HepG2 (cell line): ENCODE data around the gene TC2N. TPM values are rescaled to one million over a fixed set of nuclear protein-coding genes. Genes with fewer than 3 reads are reported as not detected.

Experiments used
- ATAC-seq: fragments of 200-7000 bp; cut with Tn5 transposase; 3 replicates; pipeline ENCODE4 v1.9.1; 2020; ENCODE audit warnings: mild to moderate bottlenecking, moderate library complexity
- BruUV-seq: library from RNA; stranded (reverse); fragments of 400-500 nt; replicated peaks from 2 replicates; lab custom pipeline; 2021; lab: Mats Ljungman, UMichigan
- CTCF ChIA-PET: fragments of 300-600 bp; formaldehyde crosslinking; extraction: SDS; loops from one replicate; lab custom pipeline; 2021; ENCODE audit warnings: low total read pairs, inconsistent platforms, low intra/inter-chr PET ratio; lab: Yijun Ruan, JAX
- POLR2A ChIA-PET: fragments of 350-600 bp; sonication (Branson Sonifier 250); formaldehyde crosslinking; loops from one replicate; lab custom pipeline; 2020; ENCODE audit warnings: antibody characterized with exemption, inconsistent platforms; lab: Yijun Ruan, JAX
- DNase-seq: peaks from one replicate; pipeline ENCODE4 v3.0.0-alpha.2; 2015; ENCODE audit warnings: low spot score
- FAIRE-seq: peaks from 3 replicates; lab custom pipeline; 2011; peaks lifted over from hg19 to GRCh38; lab: Jason Lieb, UNC
- H2AFZ ChIP-seq: one replicate; pipeline ENCODE4 v1.6.1; 2011; ENCODE audit warnings: low read length, inconsistent platforms
- H3K27ac ChIP-seq: fragments of 300-600 bp; 3 replicates; pipeline ENCODE4 v1.8.0; 2011; ENCODE audit warnings: mixed run types, mild to moderate bottlenecking, mixed read lengths, low read length, inconsistent platforms; ENCODE audit not compliant: insufficient read depth; ENCODE audit errors: extremely low read length
- H3K27me3 ChIP-seq, 2 experiments: fragments of 200-600 bp in 1 of 2; 2 replicates in 1 of 2; 3 replicates in 1 of 2; pipeline versions ENCODE4 v1.6.0 to v1.8.0; 2011; ENCODE audit warnings: low read length in 2 of 2, mild to moderate bottlenecking in 2 of 2, moderate library complexity in 2 of 2, inconsistent platforms in 1 of 2; ENCODE audit not compliant: insufficient read depth in 2 of 2, control insufficient read depth in 1 of 2
- H3K36me3 ChIP-seq, 2 experiments: fragments of 200-600 bp in 1 of 2; replicated peaks in 1 of 2; 2 replicates in 1 of 2; 3 replicates in 1 of 2; pipeline versions ENCODE4 v1.5.1 to v1.8.0; 2011; ENCODE audit warnings: low read length in 2 of 2, inconsistent platforms in 1 of 2; ENCODE audit not compliant: insufficient read depth in 2 of 2, control insufficient read depth in 1 of 2
- H3K4me1 ChIP-seq: 2 replicates; pipeline ENCODE4 v1.5.1; 2012; ENCODE audit warnings: low read length, inconsistent platforms; ENCODE audit not compliant: insufficient read depth
- H3K4me2 ChIP-seq: 2 replicates; pipeline ENCODE4 v1.6.0; 2011; ENCODE audit warnings: low read depth, low read length, inconsistent platforms
- H3K4me3 ChIP-seq, 3 experiments: fragments of 200-600 bp in 1 of 3; sonication (generic), shearing (Covaris generic) in 1 of 3; replicated peaks in 1 of 3; 2 replicates each; pipeline ENCODE4 v1.5.1; 2011 to 2016; ENCODE audit warnings: low read length in 3 of 3, inconsistent platforms in 2 of 3, low read depth in 2 of 3, mild to moderate bottlenecking in 2 of 3, control low read depth in 1 of 3, mixed read lengths in 1 of 3; ENCODE audit not compliant: insufficient read depth in 1 of 3
- H3K79me2 ChIP-seq: one replicate; pipeline ENCODE4 v1.6.1; 2011; ENCODE audit warnings: low read length, inconsistent platforms; ENCODE audit not compliant: insufficient read depth
- H3K9ac ChIP-seq: 2 replicates; pipeline ENCODE4 v1.6.0; 2011; ENCODE audit warnings: mild to moderate bottlenecking, low read depth, low read length, inconsistent platforms; ENCODE audit not compliant: insufficient read depth
- H3K9me3 ChIP-seq: 2 replicates; pipeline ENCODE4 v1.5.1; 2012; ENCODE audit warnings: mild to moderate bottlenecking, low read length
- H4K20me1 ChIP-seq: 2 replicates; pipeline ENCODE4 v1.6.0; 2011; ENCODE audit warnings: inconsistent platforms, mild to moderate bottlenecking, low read length, moderate library complexity; ENCODE audit not compliant: insufficient read depth
- ELK4 ChIP-seq: sonication (generic); formaldehyde crosslinking; IDR thresholded peaks from 2 replicates; pipeline ENCODE4 v1.9.0; 2021; ENCODE audit warnings: missing genetic modification reagents, borderline replicate concordance
- KDM5A ChIP-seq: fragments of 200-600 bp; sonication (generic); IDR thresholded peaks from 2 replicates; pipeline ENCODE4 v1.7.0; 2018; ENCODE audit warnings: antibody characterized with exemption, mild to moderate bottlenecking, low read length, borderline replicate concordance
- KLF12 ChIP-seq: sonication (generic); formaldehyde crosslinking; IDR thresholded peaks from 2 replicates; pipeline ENCODE4 v1.4.0; 2020; ENCODE audit warnings: missing genetic modification reagents, borderline replicate concordance
- KLF15 ChIP-seq: sonication (generic); formaldehyde crosslinking; IDR thresholded peaks from 2 replicates; pipeline ENCODE4 v1.8.1; 2023; ENCODE audit warnings: borderline replicate concordance, mild to moderate bottlenecking, inconsistent platforms, missing genetic modification reagents, mixed read lengths
- MZF1 ChIP-seq: sonication (generic); formaldehyde crosslinking; IDR thresholded peaks from 2 replicates; pipeline ENCODE4 v1.8.1; 2023; ENCODE audit warnings: mild to moderate bottlenecking, missing genetic modification reagents, borderline replicate concordance
- SETDB1 ChIP-seq: sonication (generic); formaldehyde crosslinking; IDR thresholded peaks from 2 replicates; pipeline ENCODE4 v1.5.1; 2020; ENCODE audit warnings: missing genetic modification reagents, mild to moderate bottlenecking, borderline replicate concordance
- SIN3A ChIP-seq: IDR thresholded peaks from 2 replicates; pipeline ENCODE4 v1.6.1; 2011; ENCODE audit warnings: low read depth, mild to moderate bottlenecking, control low read depth, low read length, borderline replicate concordance
- SRSF4 ChIP-seq: fragments of 200-400 bp; formaldehyde crosslinking; IDR thresholded peaks from one replicate; pipeline ENCODE4 v1.6.1; 2018; ENCODE audit warnings: mild to moderate bottlenecking, low read depth, low read length, moderate library complexity; ENCODE audit not compliant: poor library complexity, severe bottlenecking
- ZBTB49 ChIP-seq: sonication (generic); formaldehyde crosslinking; IDR thresholded peaks from 2 replicates; pipeline ENCODE4 v1.4.0; 2020; ENCODE audit warnings: missing genetic modification reagents, borderline replicate concordance
- ZNF414 ChIP-seq: sonication (generic); formaldehyde crosslinking; IDR thresholded peaks from 2 replicates; pipeline ENCODE4 v1.5.0; 2020; ENCODE audit warnings: missing genetic modification reagents
- ZNF552 ChIP-seq: sonication (generic); formaldehyde crosslinking; IDR thresholded peaks from 2 replicates; pipeline ENCODE4 v1.9.0; 2022; ENCODE audit warnings: missing genetic modification reagents, mild to moderate bottlenecking, borderline replicate concordance
- ZNF577 ChIP-seq: sonication (generic); formaldehyde crosslinking; IDR thresholded peaks from 2 replicates; pipeline ENCODE4 v1.4.0; 2020; ENCODE audit warnings: mild to moderate bottlenecking, low read depth, missing genetic modification reagents, borderline replicate concordance
- ZSCAN25 ChIP-seq: sonication (generic); formaldehyde crosslinking; IDR thresholded peaks from 2 replicates; pipeline ENCODE4 v1.8.0; 2022; ENCODE audit warnings: mild to moderate bottlenecking, missing genetic modification reagents
- WGBS: methylation state at CpG from one replicate; pipeline ENCODE4 v1.1.6; 2017; ENCODE audit warnings: low lambda C conversion rate; 5-methylcytosine and 5-hydroxymethylcytosine counted together
- in situ Hi-C: cut with HindIII; loops from 2 replicates; pipeline ENCODE4 v1.10.0; 2017; ENCODE audit warnings: low pct_unique_long_range_greater_than_20kb; ENCODE audit not compliant: extremely low pct_ligation_motif_present
- intact Hi-C: fragments of 100-400 bp; cut with micrococcal nuclease; formaldehyde crosslinking; loops from one replicate; pipeline ENCODE4 v1.10.0; 2022; ENCODE audit not compliant: unreplicated experiment
- polyA plus RNA-seq, 8 experiments: library from polyadenylated mRNA; depleted of rRNA in 3 of 8; stranded (reverse) in 7 of 8; unstranded in 1 of 8; fragments of >200 nt; fragmentation: Illumina TruSeq in 4 of 8; extraction: Trizol in 4 of 8; gene quantifications; 2 replicates each; pipeline versions ENCODE4 v1.2.1 to v1.2.3, GENCODE V29; 2011 to 2016; ENCODE audit warnings: low read depth in 4 of 8, missing spikeins in 1 of 8, mixed read lengths in 1 of 8; ENCODE audit not compliant: insufficient read depth in 1 of 8
- total RNA-seq, 5 experiments: library from RNA; depleted of rRNA; stranded (reverse); fragments of >200 nt; fragmentation: Illumina TruSeq; extraction: Trizol; gene quantifications; 2 replicates each; pipeline ENCODE4 v1.2.3, GENCODE V29; 2016; ENCODE audit warnings: low read depth in 1 of 5
- TF ChIP-seq, protein P1 (sequence below): sonication (generic); formaldehyde crosslinking; IDR thresholded peaks from 2 replicates; pipeline ENCODE4 v1.4.0; 2020; ENCODE audit warnings: missing genetic modification reagents, borderline replicate concordance

TC2N gene
- total and polyA plus RNA-seq, 2 of the 13 experiments (the other 11 are each of a cell fraction or from before 2014, with no cell fraction given), result 0.03 TPM; not detected in 1

- no peak overlapping the region for H3K9ac ChIP-seq
- H3K9me3 ChIP-seq, result no peaks in the 10 kb centered on the region
- BruUV-seq, result no TSS peak
- ChIA-PET POLR2A (no interaction called here), CTCF (no interaction called here)
- no peaks in the 10 kb centered on the region for H4K20me1 ChIP-seq
- no peak for FAIRE-seq
- no peaks in the 10 kb centered on the region for H3K36me3 ChIP-seq
- in situ Hi-C loops, result no loop called here
- TF ChIP-seq ZBTB49, result no peak
- TF ChIP-seq ZNF577 (CRISPR knock-in tag), result no peak
- no peak for TF ChIP-seq ZSCAN25
- no peak for TF ChIP-seq SRSF4
- no peak for TF ChIP-seq SETDB1 (CRISPR knock-in tag)
- TF ChIP-seq MZF1, result no peak
- no peak for TF ChIP-seq KDM5A
- TF ChIP-seq ZNF552 (CRISPR knock-in tag), result no peak
- TF ChIP-seq KLF15 (CRISPR knock-in tag), result no peak
- TF ChIP-seq, protein P1, sequence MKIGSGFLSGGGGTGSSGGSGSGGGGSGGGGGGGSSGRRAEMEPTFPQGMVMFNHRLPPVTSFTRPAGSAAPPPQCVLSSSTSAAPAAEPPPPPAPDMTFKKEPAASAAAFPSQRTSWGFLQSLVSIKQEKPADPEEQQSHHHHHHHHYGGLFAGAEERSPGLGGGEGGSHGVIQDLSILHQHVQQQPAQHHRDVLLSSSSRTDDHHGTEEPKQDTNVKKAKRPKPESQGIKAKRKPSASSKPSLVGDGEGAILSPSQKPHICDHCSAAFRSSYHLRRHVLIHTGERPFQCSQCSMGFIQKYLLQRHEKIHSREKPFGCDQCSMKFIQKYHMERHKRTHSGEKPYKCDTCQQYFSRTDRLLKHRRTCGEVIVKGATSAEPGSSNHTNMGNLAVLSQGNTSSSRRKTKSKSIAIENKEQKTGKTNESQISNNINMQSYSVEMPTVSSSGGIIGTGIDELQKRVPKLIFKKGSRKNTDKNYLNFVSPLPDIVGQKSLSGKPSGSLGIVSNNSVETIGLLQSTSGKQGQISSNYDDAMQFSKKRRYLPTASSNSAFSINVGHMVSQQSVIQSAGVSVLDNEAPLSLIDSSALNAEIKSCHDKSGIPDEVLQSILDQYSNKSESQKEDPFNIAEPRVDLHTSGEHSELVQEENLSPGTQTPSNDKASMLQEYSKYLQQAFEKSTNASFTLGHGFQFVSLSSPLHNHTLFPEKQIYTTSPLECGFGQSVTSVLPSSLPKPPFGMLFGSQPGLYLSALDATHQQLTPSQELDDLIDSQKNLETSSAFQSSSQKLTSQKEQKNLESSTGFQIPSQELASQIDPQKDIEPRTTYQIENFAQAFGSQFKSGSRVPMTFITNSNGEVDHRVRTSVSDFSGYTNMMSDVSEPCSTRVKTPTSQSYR (CRISPR knock-in tag), result no peak
- TF ChIP-seq ELK4 (CRISPR knock-in tag), result no peak
- no peak for TF ChIP-seq ZNF414 (CRISPR knock-in tag)
- no peak for TF ChIP-seq KLF12 (CRISPR knock-in tag)
- TF ChIP-seq SIN3A, result no peak
- no peak overlapping the region for H3K27ac ChIP-seq
- ATAC-seq, result no peak
- no peak for DNase-seq
- H3K4me3 ChIP-seq, result no peak overlapping the region
- intact Hi-C loops, result no loop called here
- H3K27me3 ChIP-seq, result no peaks in the 10 kb centered on the region
- 72% methylated on average over 1 of the region's 1 CpG for WGBS
- peaks cover 9% of the 10 kb centered on the region for H3K4me1 ChIP-seq
- no peak overlapping the region for H2AFZ ChIP-seq
- H3K79me2 ChIP-seq, result no peaks in the 10 kb centered on the region
- no peak overlapping the region for H3K4me2 ChIP-seq
These were observed 124.6 kb downstream of the TC2N start for GRCh38 chr14:91742621-91743304.
